Astrocyte (in vitro differentiated cells and primary cell): ENCODE results near the gene NEK3. TPM values are rescaled to one million over a fixed set of nuclear protein-coding genes. Genes with fewer than 3 reads are reported as not detected.
A peak's percentile ranks its signal among the peaks of the same experiment; 100 is the strongest.
"Not testable (repeated sequence)": the region's sequence is repeated elsewhere in the genome, so short reads cannot be mapped to it uniquely, and the experiment has no call there.

ENCODE experiments used
- DNase-seq: peaks from one replicate; pipeline ENCODE4 v3.0.0-alpha.2; 2010; ENCODE audit warnings: low read depth
- FAIRE-seq: peaks from 2 replicates; lab custom pipeline; 2011; peaks lifted over from hg19 to GRCh38; lab: Jason Lieb, UNC
- H2AFZ ChIP-seq: 2 replicates; pipeline ENCODE4 v1.6.0; 2012; ENCODE audit warnings: low read depth, low read length, inconsistent platforms
- H3K27ac ChIP-seq: 2 replicates; pipeline ENCODE4 v1.5.1; 2011; ENCODE audit warnings: low read depth, low read length, inconsistent platforms
- H3K27me3 ChIP-seq: 2 replicates; pipeline ENCODE4 v1.6.0; 2011; ENCODE audit warnings: low read length, inconsistent platforms; ENCODE audit not compliant: insufficient read depth
- H3K36me3 ChIP-seq: 2 replicates; pipeline ENCODE4 v1.5.1; 2011; ENCODE audit warnings: low read length, inconsistent platforms; ENCODE audit not compliant: insufficient read depth
- H3K4me1 ChIP-seq: 2 replicates; pipeline ENCODE4 v1.5.1; 2011; ENCODE audit warnings: low read length, inconsistent platforms; ENCODE audit not compliant: insufficient read depth
- H3K4me2 ChIP-seq: 2 replicates; pipeline ENCODE4 v1.6.0; 2012; ENCODE audit warnings: low read length, inconsistent platforms
- H3K4me3 ChIP-seq: 2 replicates; pipeline ENCODE4 v1.5.1; 2011; ENCODE audit warnings: low read depth, mild to moderate bottlenecking, low read length, inconsistent platforms; ENCODE audit not compliant: insufficient read depth
- H3K79me2 ChIP-seq: 2 replicates; pipeline ENCODE4 v1.6.0; 2012; ENCODE audit warnings: mild to moderate bottlenecking, low read length, inconsistent platforms; ENCODE audit not compliant: insufficient read depth
- H3K9ac ChIP-seq: 2 replicates; pipeline ENCODE4 v1.6.0; 2012; ENCODE audit warnings: mild to moderate bottlenecking, low read length, inconsistent platforms
- H3K9me3 ChIP-seq: 2 replicates; pipeline ENCODE4 v1.5.1; 2012; ENCODE audit warnings: low read depth, mild to moderate bottlenecking, low read length, inconsistent platforms; ENCODE audit not compliant: insufficient read depth
- H4K20me1 ChIP-seq: 2 replicates; pipeline ENCODE4 v1.6.0; 2012; ENCODE audit warnings: low read length, inconsistent platforms; ENCODE audit not compliant: insufficient read depth
- H3K27ac Mint-ChIP-seq: one replicate; pipeline ENCODE4 v1.8.0; 2021; ENCODE audit warnings: mild to moderate bottlenecking, mixed read lengths; ENCODE audit not compliant: unreplicated experiment
- H3K27me3 Mint-ChIP-seq: one replicate; pipeline ENCODE4 v1.8.0; 2021; ENCODE audit warnings: low read depth, mixed read lengths; ENCODE audit not compliant: unreplicated experiment
- H3K36me3 Mint-ChIP-seq: one replicate; pipeline ENCODE4 v1.8.0; 2021; ENCODE audit warnings: low read depth, mixed read lengths; ENCODE audit not compliant: unreplicated experiment
- H3K4me1 Mint-ChIP-seq: one replicate; pipeline ENCODE4 v1.8.0; 2021; ENCODE audit warnings: low read depth, mixed read lengths; ENCODE audit not compliant: unreplicated experiment
- H3K4me3 Mint-ChIP-seq: one replicate; pipeline ENCODE4 v1.8.0; 2021; ENCODE audit warnings: mild to moderate bottlenecking, moderate library complexity, mixed read lengths; ENCODE audit not compliant: unreplicated experiment
- H3K9me3 Mint-ChIP-seq: one replicate; pipeline ENCODE4 v1.8.0; 2021; ENCODE audit warnings: mild to moderate bottlenecking, mixed read lengths; ENCODE audit not compliant: unreplicated experiment
- CTCF ChIP-seq: IDR thresholded peaks from 2 replicates; pipeline ENCODE4 v1.5.1; 2011; ENCODE audit warnings: low read depth, mild to moderate bottlenecking, inconsistent platforms, low read length, moderate library complexity; ENCODE audit not compliant: insufficient read depth
- EZH2 ChIP-seq: IDR thresholded peaks from 2 replicates; pipeline ENCODE4 v1.6.1; 2012; ENCODE audit warnings: mild to moderate bottlenecking, low read length, inconsistent platforms; ENCODE audit not compliant: insufficient read depth
- total RNA-seq: library from RNA; stranded (reverse); gene quantifications from 2 replicates; pipeline ENCODE4 v1.2.1, GENCODE V29; 2021

NEK3 gene
- total RNA-seq, 1 donor from 2014 or later: 13.9 TPM

GRCh38 chr13:52195401-52195837, 36.0 kb upstream of the NEK3 start:
- no peaks in the 10 kb centered on the region for H3K36me3 Mint-ChIP-seq
- H3K9me3 Mint-ChIP-seq: no peaks in the 10 kb centered on the region
- no peak for TF ChIP-seq CTCF
- TF ChIP-seq EZH2: no peak
- Histone ChIP-seq H3K9ac (peak overlapping the region; percentile 36), H3K27ac (no peak overlapping the region), H4K20me1 (peaks cover 6% of the 10 kb centered on the region), H3K4me3 (peak overlapping the region; percentile 99), H3K4me1 (no peaks in the 10 kb centered on the region), H3K27me3 (no peaks in the 10 kb centered on the region), H3K4me2 (peak overlapping the region; percentile 88), H3K36me3 (no peaks in the 10 kb centered on the region), H2AFZ (peak overlapping the region; percentile 100), H3K9me3 (no peaks in the 10 kb centered on the region), H3K79me2 (peaks cover 36% of the 10 kb centered on the region)
- no peak overlapping the region for H3K27ac Mint-ChIP-seq
- peak; percentile 68 for DNase-seq
- H3K4me3 Mint-ChIP-seq: no peak overlapping the region
- FAIRE-seq: no peak
- H3K27me3 Mint-ChIP-seq: no peaks in the 10 kb centered on the region
- H3K4me1 Mint-ChIP-seq: peaks cover 4% of the 10 kb centered on the region

- Histone ChIP-seq H3K9ac (peak overlapping the region; percentile 96), H2AFZ (peak overlapping the region; percentile 100), H3K79me2 (peaks cover 41% of the 10 kb centered on the region), H3K4me2 (peak overlapping the region; percentile 88), H3K36me3 (no peaks in the 10 kb centered on the region), H4K20me1 (peaks cover 6% of the 10 kb centered on the region), H3K4me1 (no peaks in the 10 kb centered on the region), H3K27me3 (no peaks in the 10 kb centered on the region), H3K9me3 (no peaks in the 10 kb centered on the region), H3K4me3 (peak overlapping the region; percentile 99), H3K27ac (peak overlapping the region; percentile 74)
- H3K4me3 Mint-ChIP-seq: peak overlapping the region; percentile 98
- TF ChIP-seq EZH2: no peak
- TF ChIP-seq CTCF: no peak
- peak overlapping the region; percentile 93 for H3K27ac Mint-ChIP-seq
- no peaks in the 10 kb centered on the region for H3K27me3 Mint-ChIP-seq
- peaks cover 4% of the 10 kb centered on the region for H3K4me1 Mint-ChIP-seq
- no peak for FAIRE-seq
- H3K9me3 Mint-ChIP-seq: no peaks in the 10 kb centered on the region
- peak; percentile 73 for DNase-seq
- H3K36me3 Mint-ChIP-seq: no peaks in the 10 kb centered on the region
These were observed 34.9 kb upstream of the NEK3 start for GRCh38 chr13:52194184-52194868.

GRCh38 chr13:52193587-52194183, 34.3 kb upstream of the NEK3 start:
- H3K36me3 Mint-ChIP-seq, H4K20me1 ChIP-seq, H3K9me3 ChIP-seq, H3K4me1 Mint-ChIP-seq, H3K27me3 Mint-ChIP-seq, H3K9me3 Mint-ChIP-seq, FAIRE-seq, H3K27me3 ChIP-seq, H3K36me3 ChIP-seq, H3K4me1 ChIP-seq: not testable (repeated sequence)
- Histone ChIP-seq H3K4me3 (peak overlapping the region; percentile 99), H3K9ac (peak overlapping the region; percentile 96), H3K27ac (peak overlapping the region; percentile 74), H3K4me2 (peak overlapping the region; percentile 88), H2AFZ (peak overlapping the region; percentile 100), H3K79me2 (peaks cover 41% of the 10 kb centered on the region)
- H3K4me3 Mint-ChIP-seq: peak overlapping the region; percentile 98
- DNase-seq: peak; percentile 30
- H3K27ac Mint-ChIP-seq: peak overlapping the region; percentile 93

- FAIRE-seq: peak; percentile 82
- not testable (repeated sequence) for H3K4me3 ChIP-seq, H4K20me1 ChIP-seq, H3K36me3 Mint-ChIP-seq, H2AFZ ChIP-seq, H3K4me3 Mint-ChIP-seq, H3K9me3 ChIP-seq, H3K4me1 ChIP-seq, H3K36me3 ChIP-seq, H3K27me3 Mint-ChIP-seq, H3K27me3 ChIP-seq, H3K9me3 Mint-ChIP-seq
- Histone ChIP-seq H3K9ac (peak overlapping the region; percentile 56), H3K79me2 (peaks cover 25% of the 10 kb centered on the region), H3K27ac (peak overlapping the region; percentile 74), H3K4me2 (peak overlapping the region; percentile 39)
- peak overlapping the region; percentile 85 for H3K27ac Mint-ChIP-seq
- DNase-seq: peak; percentile 70
- H3K4me1 Mint-ChIP-seq: peaks cover 15% of the 10 kb centered on the region
These were observed 28.2 kb upstream of the NEK3 start for GRCh38 chr13:52187424-52188187.
